GM13976 (cell line): ENCODE data around the gene KRT28.

Experiments used
- DNase-seq: peaks from one replicate; pipeline ENCODE4 v3.0.0; 2012; ENCODE audit warnings: low spot score
- in situ Hi-C: fragments of 300-500 bp; cut with MboI; formaldehyde crosslinking; loops from one replicate; pipeline ENCODE4 v1.12.0; 2022; ENCODE audit warnings: low sequenced_read_pairs, mixed read lengths, inconsistent platforms; ENCODE audit not compliant: unreplicated experiment
- TF ChIP-seq, protein P1 (sequence below): IDR thresholded peaks from 2 replicates; pipeline ENCODE4 v1.5.1; 2012; ENCODE audit warnings: borderline replicate concordance, mild to moderate bottlenecking; ENCODE audit not compliant: insufficient read depth; ENCODE audit errors: extremely low read depth, missing control alignments, control extremely low read depth

The KRT28 gene, protein sequence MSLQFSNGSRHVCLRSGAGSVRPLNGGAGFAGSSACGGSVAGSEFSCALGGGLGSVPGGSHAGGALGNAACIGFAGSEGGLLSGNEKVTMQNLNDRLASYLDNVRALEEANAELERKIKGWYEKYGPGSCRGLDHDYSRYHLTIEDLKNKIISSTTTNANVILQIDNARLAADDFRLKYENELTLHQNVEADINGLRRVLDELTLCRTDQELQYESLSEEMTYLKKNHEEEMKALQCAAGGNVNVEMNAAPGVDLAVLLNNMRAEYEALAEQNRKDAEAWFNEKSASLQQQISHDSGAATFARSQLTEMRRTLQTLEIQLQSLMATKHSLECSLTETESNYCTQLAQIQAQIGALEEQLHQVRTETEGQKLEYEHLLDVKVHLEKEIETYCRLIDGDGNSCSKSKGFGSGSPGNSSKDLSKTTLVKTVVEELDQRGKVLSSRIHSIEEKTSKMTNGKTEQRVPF

DNA sequence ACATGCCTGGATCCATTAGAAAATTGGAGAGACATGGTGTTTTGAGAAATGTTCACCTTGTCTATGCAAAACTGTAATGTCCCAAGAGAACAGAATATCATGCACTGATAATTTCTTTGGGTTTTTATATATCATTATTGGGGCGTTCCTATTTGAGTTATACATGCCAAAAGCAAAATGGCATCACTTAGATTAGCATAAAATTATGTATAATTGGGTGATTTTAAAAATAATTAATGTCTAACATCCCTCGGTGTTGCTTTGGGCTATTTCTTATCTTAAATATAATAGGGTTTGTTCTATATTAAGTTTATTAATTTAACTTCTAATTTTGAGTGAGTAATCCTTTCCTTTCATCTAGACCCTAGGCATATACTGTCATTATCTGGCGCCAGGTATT lies at the start of gene KRT28:
TSS of gene KRT28 (minus strand) at position 101 of the 400 bp plus-strand sequence. CDS start at position 35, 66 bp downstream.
- DNase-seq: no peak
- TF ChIP-seq, protein P1, sequence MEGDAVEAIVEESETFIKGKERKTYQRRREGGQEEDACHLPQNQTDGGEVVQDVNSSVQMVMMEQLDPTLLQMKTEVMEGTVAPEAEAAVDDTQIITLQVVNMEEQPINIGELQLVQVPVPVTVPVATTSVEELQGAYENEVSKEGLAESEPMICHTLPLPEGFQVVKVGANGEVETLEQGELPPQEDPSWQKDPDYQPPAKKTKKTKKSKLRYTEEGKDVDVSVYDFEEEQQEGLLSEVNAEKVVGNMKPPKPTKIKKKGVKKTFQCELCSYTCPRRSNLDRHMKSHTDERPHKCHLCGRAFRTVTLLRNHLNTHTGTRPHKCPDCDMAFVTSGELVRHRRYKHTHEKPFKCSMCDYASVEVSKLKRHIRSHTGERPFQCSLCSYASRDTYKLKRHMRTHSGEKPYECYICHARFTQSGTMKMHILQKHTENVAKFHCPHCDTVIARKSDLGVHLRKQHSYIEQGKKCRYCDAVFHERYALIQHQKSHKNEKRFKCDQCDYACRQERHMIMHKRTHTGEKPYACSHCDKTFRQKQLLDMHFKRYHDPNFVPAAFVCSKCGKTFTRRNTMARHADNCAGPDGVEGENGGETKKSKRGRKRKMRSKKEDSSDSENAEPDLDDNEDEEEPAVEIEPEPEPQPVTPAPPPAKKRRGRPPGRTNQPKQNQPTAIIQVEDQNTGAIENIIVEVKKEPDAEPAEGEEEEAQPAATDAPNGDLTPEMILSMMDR: no peak
- in situ Hi-C loops: loop anchor here (10.0 kb wide), 1 partner anchor 175 kb away; no protein-coding TSS in a partner anchor

DNA sequence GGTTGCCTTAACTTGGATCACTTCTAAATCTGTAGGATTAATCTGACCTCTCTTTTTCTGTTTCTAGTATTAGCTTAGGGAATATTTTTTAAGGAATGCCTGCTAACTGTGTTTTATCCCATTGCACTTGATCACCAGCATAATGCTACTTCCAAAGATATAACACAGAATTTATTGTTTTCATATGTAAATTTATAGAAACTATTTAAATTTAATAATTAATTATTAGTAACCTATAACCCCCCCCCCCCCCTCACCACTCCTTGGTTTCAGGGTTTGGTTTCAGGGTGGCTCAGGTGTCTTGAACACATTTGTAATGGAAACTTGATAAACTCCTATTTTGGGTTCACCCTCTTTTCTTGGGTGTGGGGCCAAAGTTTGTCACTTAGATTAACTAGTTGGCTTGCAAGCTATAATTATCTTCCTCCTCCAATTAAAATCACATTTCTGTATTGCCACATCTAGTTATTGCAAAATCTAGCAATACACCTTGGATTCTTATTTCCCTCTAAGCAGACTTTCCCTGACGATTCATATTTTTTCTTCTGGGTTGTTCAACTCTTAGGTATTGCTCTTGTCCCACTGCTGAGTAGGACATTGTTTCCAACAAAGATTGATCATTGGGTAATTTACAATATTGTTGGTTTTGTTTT lies 49.0 kb upstream of the KRT28 start:
- TF ChIP-seq, protein P1: no peak
- no peak for DNase-seq
- in situ Hi-C loops: no loop called here

DNA sequence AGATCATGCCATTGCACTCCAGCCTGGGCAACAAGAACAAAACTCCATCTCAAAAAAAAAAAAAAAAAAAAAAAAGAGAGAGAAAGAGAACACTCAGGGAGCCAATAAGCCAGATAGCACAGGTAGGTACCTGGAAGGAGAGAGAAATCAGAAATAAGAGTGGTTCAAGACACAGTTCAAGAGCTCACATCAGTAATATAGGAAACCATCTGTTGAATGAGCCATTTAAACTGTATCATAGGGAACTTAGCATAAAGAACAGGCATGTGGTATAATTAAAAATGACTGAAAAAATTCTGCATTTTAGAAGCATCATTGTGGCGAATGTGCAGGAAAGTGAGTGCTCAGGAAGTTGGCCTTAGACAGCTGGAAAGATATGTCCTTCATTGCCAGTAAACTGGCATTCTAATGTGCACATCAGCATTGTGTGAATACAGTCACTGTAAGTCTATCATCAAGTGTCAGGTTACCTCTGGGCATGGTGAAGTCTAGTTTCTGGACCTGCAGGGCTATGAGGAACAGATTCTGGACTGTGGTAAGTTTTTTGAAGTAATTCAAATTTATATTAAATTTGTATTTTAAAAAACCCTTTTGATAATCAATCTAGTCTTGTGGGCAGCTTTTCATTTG lies 46.9 kb upstream of the KRT28 start:
- no peak for DNase-seq
- in situ Hi-C loops: no loop called here
- TF ChIP-seq, protein P1: no peak

DNA sequence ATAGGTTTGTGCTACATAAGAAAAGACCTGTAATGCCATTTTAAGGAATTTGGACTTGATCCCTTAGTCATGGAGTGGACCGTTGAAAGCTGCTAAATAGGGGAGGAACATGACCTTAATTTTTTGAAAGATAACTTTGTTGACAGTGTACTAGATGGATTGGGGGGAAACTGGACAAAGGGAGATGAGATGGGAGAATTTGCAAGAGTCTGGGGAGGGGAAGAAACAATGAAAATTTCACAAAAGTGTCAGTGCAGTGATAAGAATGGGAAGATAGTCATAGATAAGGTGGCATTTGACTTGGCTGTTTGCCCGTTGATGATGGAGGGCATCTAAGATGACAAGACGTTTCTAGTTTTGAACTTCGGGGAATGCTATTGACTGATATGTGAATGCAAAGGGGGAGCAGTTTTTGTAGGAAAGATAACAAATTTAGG lies 44.9 kb upstream of the KRT28 start:
- DNase-seq: no peak
- in situ Hi-C loops: no loop called here

DNA sequence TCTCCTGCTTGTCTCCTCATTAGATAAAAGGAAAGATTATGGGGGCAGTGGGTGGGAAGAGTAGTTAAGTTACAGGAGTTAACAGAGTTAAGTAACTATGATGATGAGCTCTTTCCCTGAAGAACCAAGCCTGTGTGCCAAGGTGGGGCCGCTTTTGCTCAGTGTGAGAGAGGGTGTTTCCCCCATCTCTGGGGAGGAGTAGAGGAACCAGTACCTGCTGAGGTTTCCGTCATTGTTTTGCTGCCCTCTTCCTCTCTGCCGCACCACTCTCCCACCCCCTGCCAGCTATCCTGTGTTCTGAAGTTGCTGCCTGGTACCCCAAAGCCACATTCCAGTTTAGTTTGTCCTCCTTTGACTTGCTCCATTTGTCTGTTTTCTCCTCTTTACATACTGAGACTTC lies 43.5 kb upstream of the KRT28 start:
- TF ChIP-seq, protein P1: no peak
- no peak for DNase-seq
- in situ Hi-C loops: no loop called here

More for the DNA sequence above, 44.9 kb upstream of the KRT28 start:
- TF ChIP-seq, protein P1: no peak

DNA sequence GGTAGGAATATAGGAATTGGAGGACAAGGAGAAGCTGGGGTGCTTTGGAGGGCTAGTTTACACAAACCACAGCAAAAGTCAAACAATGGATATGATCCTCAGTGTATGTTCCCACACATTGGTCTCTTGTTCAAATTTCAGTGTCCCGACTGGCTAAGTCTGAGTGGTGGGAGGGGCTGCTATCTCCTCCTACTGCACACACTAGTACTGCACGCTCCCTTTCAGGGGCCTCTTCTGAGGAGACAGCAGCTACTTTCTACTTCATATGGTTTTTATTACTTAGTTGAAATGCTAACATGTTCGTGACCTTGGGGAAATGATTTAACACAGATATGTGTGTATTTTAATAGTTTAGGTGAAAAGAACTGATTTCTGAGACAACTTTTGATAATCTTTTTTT lies 41.5 kb upstream of the KRT28 start:
- in situ Hi-C loops: no loop called here
- TF ChIP-seq, protein P1: no peak
- no peak for DNase-seq
